A549 (cell line): ENCODE measurements around the gene FBXW5.

ENCODE experiments used
- BHLHE40 ChIP-seq: IDR thresholded peaks from 2 replicates; pipeline ENCODE4 v1.6.1; 2012; ENCODE audit warnings: low read depth, low read length, inconsistent platforms
- CHD4 ChIP-seq: fragments of 200-600 bp; sonication (generic); IDR thresholded peaks from 2 replicates; pipeline ENCODE4 v1.6.1; 2016; ENCODE audit warnings: antibody characterized with exemption, mild to moderate bottlenecking, borderline replicate concordance
- CTCF ChIP-seq: fragments of >200 bp; sonication (Bioruptor Twin); formaldehyde crosslinking; IDR thresholded peaks from 3 replicates; pipeline ENCODE4 v1.5.1; 2016
- EP300 ChIP-seq, 2 experiments: fragments of >200 bp; sonication (Bioruptor Twin); formaldehyde crosslinking; IDR thresholded peaks; 2 replicates in 1 of 2; 3 replicates in 1 of 2; pipeline ENCODE4 v1.6.1; 2016 to 2017
- NPAS2 ChIP-seq: fragments of 250-450 bp; sonication (Bioruptor Pico); IDR thresholded peaks from 2 replicates; pipeline ENCODE4 v1.8.0; 2022; ENCODE audit warnings: mild to moderate bottlenecking, moderate library complexity, borderline replicate concordance
- NR3C1 ChIP-seq: fragments of >200 bp; sonication (Bioruptor Twin); formaldehyde crosslinking; IDR thresholded peaks from 3 replicates; pipeline ENCODE4 v1.6.1; 2017
- PHF8 ChIP-seq: fragments of 200-600 bp; sonication (generic); IDR thresholded peaks from 2 replicates; pipeline ENCODE4 v1.6.1; 2016; ENCODE audit warnings: low read depth, mild to moderate bottlenecking, antibody characterized with exemption, moderate library complexity, borderline replicate concordance
- POLR2A ChIP-seq: IDR thresholded peaks from 2 replicates; pipeline ENCODE4 v1.6.1; 2012; ENCODE audit warnings: mild to moderate bottlenecking, low read length
- RAD21 ChIP-seq, 2 experiments: fragments of >200 bp in 1 of 2; sonication (Bioruptor Twin) in 1 of 2; formaldehyde crosslinking in 1 of 2; IDR thresholded peaks in 1 of 2; conservative IDR thresholded peaks in 1 of 2; 2 replicates in 1 of 2; 3 replicates in 1 of 2; pipeline ENCODE4 v1.6.1; 2012 to 2018; ENCODE audit warnings: inconsistent platforms in 1 of 2
- RARB ChIP-seq: fragments of 250-450 bp; sonication (Bioruptor Pico); IDR thresholded peaks from 2 replicates; pipeline ENCODE4 v1.8.0; 2021; ENCODE audit warnings: mild to moderate bottlenecking, moderate library complexity
- REST ChIP-seq: fragments of 200-600 bp; sonication (generic); IDR thresholded peaks from 2 replicates; pipeline ENCODE4 v1.6.1; 2016; ENCODE audit warnings: antibody characterized with exemption, mild to moderate bottlenecking, moderate library complexity
- SREBF2 ChIP-seq: fragments of 450-650 bp; IDR thresholded peaks from 2 replicates; pipeline ENCODE4 v1.6.1; 2014; ENCODE audit warnings: mild to moderate bottlenecking, moderate library complexity
- USF2 ChIP-seq: fragments of 450-650 bp; IDR thresholded peaks from 2 replicates; pipeline ENCODE4 v1.6.1; 2014; ENCODE audit warnings: antibody characterized with exemption
- ZNF302 ChIP-seq: fragments of 250-450 bp; sonication (Bioruptor Pico); IDR thresholded peaks from 2 replicates; pipeline ENCODE4 v1.9.0; 2021; ENCODE audit warnings: inconsistent platforms, mild to moderate bottlenecking, moderate library complexity

GRCh38 chr9:136969150-136969549 lies 24.6 kb upstream of the FBXW5 start:
- TF ChIP-seq RAD21 (conservative IDR thresholded peaks at IDR 0.05 in 1 of 2, IDR thresholded peaks at IDR 0.05 in 1 of 2) (no peak), CTCF (no peak), EP300 (IDR thresholded peaks at IDR 0.05) (no peak), SREBF2 (no peak), BHLHE40 (no peak), PHF8 (no peak), NPAS2 (CRISPR knock-in tag) (no peak), NR3C1 (no peak), REST (no peak), ZNF302 (CRISPR knock-in tag) (no peak), RARB (CRISPR knock-in tag) (no peak), POLR2A (no peak), USF2 (no peak), CHD4 (no peak)
